GM18861 (cell line): ENCODE data around the gene ARID1A.
"Not testable (repeated sequence)": the region's sequence is repeated elsewhere in the genome, so short reads cannot be mapped to it uniquely, and the experiment has no call there.

Experiments used
- ATAC-seq: cut with Tn5 transposase; IDR thresholded peaks from one replicate; pipeline ENCODE4 v1.9.1; 2021; ENCODE audit not compliant: unreplicated experiment

Gene ARID1A

GRCh38 chr1:26787381-26787705, 91.5 kb downstream of the ARID1A start:
- ATAC-seq = peak; percentile 33

- peak; percentile 50 for ATAC-seq
Observed at GRCh38 chr1:26787706-26788514, 92.1 kb downstream of the ARID1A start, which contains the start of gene PIGV. PIGV (plus strand) TSS chr1:26787950; CDS start chr1:26790816, 2,866 bp downstream.

- ATAC-seq = no peak
Observed at GRCh38 chr1:26788515-26788785, 92.6 kb downstream of the ARID1A start.

DNA sequence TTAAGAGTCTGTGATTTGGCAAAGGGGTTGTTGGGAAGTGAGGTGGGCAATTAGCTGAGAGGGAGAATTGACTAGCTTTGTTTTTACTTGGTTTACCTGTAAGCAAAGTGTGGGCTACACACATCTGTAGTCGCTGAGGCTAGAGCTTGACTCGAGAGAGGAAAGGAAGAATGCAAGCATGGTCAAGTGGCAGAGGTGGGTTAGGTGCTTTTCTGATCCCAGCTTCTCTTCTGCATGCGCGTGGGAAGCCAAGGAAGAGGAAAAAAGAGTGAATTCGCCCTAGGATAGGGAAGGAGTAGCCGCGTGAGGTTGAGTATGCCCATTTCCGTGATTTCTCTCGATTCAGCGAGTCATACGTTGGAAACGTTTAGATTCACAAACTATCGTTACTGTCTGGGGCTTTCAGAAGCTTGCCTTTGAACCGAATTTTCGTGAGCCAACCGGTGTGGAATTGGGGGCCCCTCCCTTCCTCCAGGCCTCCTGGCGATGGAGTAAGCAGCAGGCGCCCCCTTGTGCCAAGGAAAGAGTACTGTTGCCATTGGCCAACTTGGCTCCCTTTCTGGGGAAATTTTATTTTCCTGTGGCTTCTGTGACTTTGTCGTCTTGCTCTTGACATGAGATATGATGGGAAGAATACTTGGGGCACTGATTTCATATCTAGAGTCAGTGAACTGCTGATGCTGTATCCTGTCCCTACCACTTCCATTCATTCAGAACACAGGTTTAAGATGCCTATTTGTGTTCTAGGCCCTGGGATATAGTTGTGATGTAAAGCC, 93.2 kb downstream of the ARID1A start:
- no peak for ATAC-seq

- ATAC-seq = no peak
Observed at GRCh38 chr1:26789612-26789865, 93.7 kb downstream of the ARID1A start.

DNA sequence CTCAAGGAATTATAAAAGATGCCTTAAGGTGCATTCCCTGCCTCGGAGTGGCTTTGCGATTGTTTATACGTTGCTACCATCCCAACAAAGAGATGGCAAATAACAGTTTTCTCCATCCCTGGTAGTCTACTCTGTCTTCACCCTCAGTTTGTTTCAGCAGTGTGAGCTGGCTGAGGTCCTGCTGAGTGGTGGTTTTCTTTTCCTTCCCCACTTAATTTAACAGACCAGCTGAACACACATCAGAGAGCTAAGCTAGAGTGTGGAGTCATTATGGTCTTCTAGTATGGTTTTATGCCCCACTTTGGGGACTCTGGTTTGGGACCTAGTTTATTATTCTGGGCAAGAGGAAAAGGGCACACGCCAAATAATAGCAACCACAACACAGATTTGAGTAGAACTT, 94.1 kb downstream of the ARID1A start:
- ATAC-seq = no peak

DNA sequence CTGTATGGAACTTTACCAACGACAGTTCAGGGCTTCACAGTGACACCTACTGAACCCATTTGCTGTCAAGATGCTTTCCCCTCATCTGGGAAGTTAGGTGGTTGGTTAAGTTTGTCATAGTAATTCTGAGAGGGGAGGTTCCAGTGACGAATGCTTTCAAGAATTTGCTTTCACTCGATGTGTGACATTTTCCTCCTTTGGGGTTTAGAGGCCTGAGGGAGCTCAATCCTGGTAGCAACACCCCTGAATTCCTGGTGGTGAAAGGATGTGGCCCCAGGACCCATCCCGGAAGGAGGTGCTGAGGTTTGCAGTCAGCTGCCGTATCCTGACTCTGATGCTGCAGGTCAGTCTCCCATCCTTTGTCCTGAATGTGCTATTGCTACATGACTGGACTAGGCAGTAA, 94.7 kb downstream of the ARID1A start:
- ATAC-seq = no peak

DNA sequence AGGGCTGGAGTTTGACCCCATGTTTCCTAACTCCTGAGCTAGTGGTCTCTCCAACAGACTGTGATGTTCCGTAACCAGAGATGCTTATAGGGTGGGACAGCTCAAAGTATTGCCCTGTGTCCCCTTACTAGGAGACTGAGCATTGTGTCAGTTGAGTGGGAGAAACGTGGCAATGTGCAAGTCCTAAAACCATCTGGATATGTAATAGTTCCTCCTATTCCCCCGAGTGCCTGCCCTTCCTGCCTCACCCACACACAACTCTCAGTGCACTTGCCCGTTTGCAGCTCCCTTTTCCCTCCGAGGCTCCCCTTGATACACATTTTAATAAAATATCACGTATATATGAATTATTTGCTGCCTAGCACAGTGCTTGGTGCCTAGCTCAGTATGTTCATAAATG, 95.3 kb downstream of the ARID1A start:
- no peak for ATAC-seq

- no peak for ATAC-seq
Observed at GRCh38 chr1:26791626-26792025, 95.8 kb downstream of the ARID1A start.

GRCh38 chr1:26792924-26793323, 97.1 kb downstream of the ARID1A start:
- no peak for ATAC-seq

DNA sequence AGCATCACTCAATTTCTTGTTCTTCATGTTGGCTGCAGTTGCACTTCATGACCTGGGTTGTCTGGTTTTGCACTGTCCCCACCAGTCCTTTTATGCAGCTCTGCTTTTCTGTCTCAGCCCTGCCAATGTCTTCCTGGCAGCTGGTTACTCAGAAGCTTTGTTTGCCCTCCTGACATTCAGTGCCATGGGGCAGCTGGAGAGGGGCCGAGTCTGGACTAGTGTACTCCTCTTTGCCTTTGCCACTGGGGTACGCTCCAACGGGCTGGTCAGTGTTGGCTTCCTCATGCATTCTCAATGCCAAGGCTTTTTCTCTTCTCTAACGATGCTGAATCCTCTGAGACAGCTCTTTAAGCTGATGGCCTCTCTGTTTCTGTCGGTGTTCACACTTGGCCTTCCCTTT, 98.6 kb downstream of the ARID1A start:
- ATAC-seq = no peak

DNA sequence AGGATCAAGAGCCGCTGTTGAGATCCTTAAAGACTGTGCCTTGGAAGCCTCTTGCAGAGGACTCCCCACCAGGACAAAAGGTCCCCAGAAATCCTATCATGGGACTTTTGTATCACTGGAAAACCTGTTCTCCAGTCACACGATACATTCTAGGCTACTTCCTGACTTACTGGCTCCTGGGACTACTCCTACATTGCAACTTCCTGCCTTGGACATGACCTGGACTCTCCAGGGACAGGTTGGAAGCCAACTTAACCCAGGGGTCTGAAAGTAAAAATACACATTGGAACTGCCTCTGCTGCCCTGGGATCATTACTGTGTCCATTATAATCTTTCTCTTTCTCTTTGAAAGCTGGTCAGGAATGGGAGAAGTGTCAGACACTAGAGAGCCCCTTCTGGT, 101.8 kb downstream of the ARID1A start:
- no peak for ATAC-seq

DNA sequence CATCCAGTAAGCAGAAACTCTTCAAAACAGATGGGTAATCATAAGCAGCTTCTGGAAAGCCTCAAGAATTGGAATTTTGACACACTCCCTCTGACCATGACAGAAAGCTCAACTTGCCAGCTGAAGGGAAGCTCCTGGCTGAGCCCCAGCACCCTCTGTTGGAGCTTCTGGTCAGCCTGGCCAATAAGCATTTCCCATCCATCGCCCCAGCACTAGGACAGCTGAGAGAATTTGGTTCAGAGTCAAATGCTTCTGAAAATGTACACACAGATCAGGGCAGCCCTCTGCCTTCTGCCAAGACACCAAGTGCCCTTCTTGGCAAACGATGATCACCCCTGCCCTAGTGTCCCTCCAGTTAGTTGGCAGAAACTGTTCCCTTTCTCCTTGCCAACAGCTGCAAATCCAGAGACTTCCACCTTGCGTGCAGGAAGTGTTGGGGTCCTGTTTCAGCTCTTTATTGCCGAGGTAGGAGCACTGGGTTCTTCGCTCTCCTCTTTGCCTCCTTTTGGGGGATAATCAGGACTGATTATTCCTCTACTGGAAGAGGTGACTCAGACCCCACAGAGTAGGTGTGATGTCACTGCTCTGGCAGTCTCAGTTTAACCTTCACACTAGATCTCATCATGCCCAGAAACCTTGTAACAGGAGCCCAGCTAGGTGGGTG, 103.8 kb downstream of the ARID1A start:
- ATAC-seq = no peak

DNA sequence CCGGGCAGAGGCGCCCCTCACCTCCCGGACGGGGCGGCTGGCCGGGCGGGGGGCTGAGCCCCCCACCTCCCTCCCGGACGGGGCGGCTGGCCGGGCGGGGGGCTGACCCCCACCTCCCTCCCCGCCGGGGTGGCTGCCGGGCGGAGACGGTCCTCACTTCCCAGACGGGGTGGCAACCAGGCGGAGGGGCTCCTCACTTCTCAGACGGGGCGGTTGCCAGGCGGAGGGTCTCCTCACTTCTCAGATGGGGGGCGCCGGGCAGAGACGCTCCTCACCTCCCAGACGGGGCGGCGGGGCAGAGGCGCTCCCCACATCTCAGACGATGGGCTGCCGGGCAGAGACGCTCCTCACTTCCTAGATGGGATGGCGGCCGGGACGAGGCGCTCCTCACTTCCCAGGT, 108.1 kb downstream of the ARID1A start:
- ATAC-seq = not testable (repeated sequence)

DNA sequence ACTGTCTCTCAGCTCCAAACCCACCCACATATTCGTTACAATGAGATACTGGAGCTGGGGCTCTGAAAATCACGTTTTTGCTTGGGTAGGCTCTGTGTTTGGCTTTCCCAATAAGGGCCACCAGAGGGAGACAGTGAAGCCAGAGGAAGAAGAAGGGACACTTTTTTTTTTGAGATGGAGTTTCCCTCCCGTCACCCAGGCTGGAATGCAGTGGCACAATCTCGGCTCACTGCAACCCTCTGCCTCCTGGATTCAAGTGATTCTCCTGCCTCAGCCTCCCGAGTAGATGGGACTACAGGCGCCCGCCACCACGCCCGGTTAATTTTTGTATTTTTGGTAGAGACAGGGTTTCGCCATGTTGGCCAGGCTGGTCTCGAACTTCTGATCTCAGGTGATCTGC, 114.3 kb downstream of the ARID1A start:
- ATAC-seq = not testable (repeated sequence)

DNA sequence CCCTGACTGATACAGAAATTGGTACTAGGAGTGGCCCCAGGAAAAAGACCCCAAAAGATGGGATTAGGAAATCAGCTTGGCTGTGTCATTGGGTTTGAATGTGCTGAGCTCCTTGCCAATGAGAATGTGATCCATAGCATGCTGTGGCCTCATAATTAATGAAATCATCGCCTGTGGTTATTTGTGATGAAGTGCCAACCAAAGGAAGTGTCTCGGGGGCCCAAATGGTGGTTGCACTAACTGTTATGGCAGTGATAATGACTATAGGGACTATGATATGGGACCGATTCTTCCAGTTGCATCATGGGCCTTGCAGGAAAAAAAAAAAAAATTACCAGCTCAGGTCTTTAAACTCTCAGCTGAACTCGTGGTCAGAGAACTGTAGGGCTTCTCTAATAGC, 115.2 kb downstream of the ARID1A start:
- no peak for ATAC-seq

DNA sequence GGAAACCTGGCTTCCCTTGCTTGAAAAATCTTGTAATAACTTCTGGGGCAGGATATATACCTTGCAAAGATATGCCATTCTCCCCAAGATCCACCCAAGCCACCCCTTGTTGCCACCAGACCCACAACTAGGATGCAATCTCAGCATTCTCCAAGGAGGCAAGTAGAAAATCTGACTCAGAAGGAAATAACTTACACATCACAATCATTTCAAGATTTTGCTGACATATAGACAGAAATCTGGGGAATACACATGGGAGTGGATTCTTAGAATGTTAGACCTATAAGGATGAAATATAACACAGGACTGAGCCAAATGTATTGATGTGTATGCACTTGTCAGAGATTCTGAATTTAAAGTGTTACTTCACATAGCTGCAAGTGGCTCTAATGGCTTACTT, 115.9 kb downstream of the ARID1A start:
- no peak for ATAC-seq

GRCh38 chr1:26814377-26814776, 118.6 kb downstream of the ARID1A start:
- no peak for ATAC-seq

GRCh38 chr1:26814893-26815292, 119.1 kb downstream of the ARID1A start:
- ATAC-seq = no peak

DNA sequence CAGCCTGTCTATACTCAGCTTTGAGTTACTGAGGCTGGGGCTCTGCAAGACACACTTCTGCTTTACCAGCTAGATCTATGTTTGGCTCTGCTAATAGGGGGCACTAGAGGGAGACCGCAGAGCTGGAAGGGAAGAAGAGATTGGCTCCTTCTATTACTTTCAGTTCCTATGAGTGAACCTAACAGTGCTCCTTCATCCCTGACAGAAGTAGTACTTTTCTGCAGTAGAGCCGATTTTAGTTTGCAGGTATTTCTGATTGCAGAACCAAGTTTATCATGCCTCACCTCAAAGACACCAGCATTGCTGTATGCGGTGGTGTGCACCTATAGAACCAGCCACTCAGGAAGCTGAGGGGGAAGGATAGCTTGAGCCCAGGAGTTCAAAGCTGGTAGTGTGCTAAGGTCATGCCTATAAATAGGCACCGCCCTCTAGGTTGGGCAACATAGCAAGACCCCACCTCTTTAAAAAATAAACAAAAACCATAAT, 125.0 kb downstream of the ARID1A start:
- ATAC-seq = peak; percentile 87

DNA sequence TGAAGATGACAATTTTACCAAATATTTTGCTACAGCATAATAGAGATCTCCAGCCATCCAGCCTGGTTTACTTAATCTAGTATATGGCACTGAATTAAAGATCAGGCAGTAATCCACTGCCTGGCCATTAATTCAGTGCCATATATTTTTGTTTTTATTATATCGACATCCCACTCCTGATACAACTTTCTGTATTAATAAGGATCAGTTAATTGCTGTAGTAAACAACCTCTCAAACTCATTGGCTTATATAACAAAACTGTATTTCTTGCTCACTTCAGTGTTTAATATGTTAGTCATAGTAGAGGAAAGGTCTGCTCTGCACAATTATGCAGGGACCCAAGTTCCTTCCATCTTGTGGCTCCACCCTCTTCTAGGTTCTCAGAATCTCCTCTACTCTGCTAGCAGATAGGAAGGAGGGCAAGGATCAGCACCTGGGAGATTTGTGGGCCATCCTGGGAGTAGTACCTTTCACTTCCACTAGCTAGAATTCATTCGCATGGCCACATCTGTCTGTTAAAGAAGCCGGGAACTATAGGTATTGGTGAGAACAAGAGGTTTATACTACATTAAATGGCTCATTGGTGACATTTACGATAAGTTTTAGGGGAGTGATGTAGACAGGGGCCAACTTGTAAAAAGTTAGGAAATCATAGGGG, 127.1 kb downstream of the ARID1A start:
- ATAC-seq = no peak

- no peak for ATAC-seq
Observed at GRCh38 chr1:26824731-26825130, 128.9 kb downstream of the ARID1A start.
